ENCODE measurements around the gene POPDC3. TPM values are rescaled to one million over a fixed set of nuclear protein-coding genes. Genes with fewer than 3 reads are reported as not detected.

Gene POPDC3
- total and polyA plus RNA-seq, 2 of the 13 experiments (the other 11 are each of a cell fraction or from before 2014, with no cell fraction given): 0.18 to 0.20 TPM

GRCh38 chr6:105164418-105164817, 15.4 kb downstream of the POPDC3 start:
- peak; percentile 41 to 63; a peak in 3 of 4 replicates for TF ChIP-seq MAFK (conservative IDR thresholded peaks at IDR 0.05 in 1 of 2, IDR thresholded peaks at IDR 0.05 in 1 of 2; ENCODE audit: low read length in 2 of 2)
- TF ChIP-seq MAFF (IDR thresholded peaks at IDR 0.05; ENCODE audit: low read depth, low read length): peak; percentile 62
- TF ChIP-seq, protein P1, sequence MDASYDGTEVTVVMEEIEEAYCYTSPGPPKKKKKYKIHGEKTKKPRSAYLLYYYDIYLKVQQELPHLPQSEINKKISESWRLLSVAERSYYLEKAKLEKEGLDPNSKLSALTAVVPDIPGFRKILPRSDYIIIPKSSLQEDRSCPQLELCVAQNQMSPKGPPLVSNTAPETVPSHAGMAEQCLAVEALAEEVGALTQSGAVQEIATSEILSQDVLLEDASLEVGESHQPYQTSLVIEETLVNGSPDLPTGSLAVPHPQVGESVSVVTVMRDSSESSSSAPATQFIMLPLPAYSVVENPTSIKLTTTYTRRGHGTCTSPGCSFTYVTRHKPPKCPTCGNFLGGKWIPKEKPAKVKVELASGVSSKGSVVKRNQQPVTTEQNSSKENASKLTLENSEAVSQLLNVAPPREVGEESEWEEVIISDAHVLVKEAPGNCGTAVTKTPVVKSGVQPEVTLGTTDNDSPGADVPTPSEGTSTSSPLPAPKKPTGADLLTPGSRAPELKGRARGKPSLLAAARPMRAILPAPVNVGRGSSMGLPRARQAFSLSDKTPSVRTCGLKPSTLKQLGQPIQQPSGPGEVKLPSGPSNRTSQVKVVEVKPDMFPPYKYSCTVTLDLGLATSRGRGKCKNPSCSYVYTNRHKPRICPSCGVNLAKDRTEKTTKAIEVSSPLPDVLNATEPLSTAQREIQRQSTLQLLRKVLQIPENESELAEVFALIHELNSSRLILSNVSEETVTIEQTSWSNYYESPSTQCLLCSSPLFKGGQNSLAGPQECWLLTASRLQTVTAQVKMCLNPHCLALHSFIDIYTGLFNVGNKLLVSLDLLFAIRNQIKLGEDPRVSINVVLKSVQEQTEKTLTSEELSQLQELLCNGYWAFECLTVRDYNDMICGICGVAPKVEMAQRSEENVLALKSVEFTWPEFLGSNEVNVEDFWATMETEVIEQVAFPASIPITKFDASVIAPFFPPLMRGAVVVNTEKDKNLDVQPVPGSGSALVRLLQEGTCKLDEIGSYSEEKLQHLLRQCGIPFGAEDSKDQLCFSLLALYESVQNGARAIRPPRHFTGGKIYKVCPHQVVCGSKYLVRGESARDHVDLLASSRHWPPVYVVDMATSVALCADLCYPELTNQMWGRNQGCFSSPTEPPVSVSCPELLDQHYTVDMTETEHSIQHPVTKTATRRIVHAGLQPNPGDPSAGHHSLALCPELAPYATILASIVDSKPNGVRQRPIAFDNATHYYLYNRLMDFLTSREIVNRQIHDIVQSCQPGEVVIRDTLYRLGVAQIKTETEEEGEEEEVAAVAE (CRISPR knock-in tag; IDR thresholded peaks at IDR 0.05; ENCODE audit: borderline replicate concordance): no peak
- intact Hi-C loops (cut with micrococcal nuclease; ENCODE audit: unreplicated experiment) (no loop called here), in situ Hi-C loops (cut with HindIII; ENCODE audit: extremely low pct_ligation_motif_present, low pct_unique_long_range_greater_than_20kb) (no loop called here)
- Histone ChIP-seq H3K27me3 (ENCODE audit: control insufficient read depth in 1 of 2, insufficient read depth in 2 of 2, low read length in 2 of 2) (0 out of 5 replicates have a peak, but pooled peaks cover 0 to 1% of the 10 kb centered on the region in 2 experiments), H3K27ac (ENCODE audit: extremely low read length, insufficient read depth, low read length) (no peak overlapping the region), H3K4me3 (replicated peaks in 1 of 3; ENCODE audit: insufficient read depth in 1 of 3, low read depth in 2 of 3, low read length in 3 of 3) (no peak overlapping the region), H3K4me1 (ENCODE audit: insufficient read depth, low read length) (no peaks in the 10 kb centered on the region), H3K9me3 (ENCODE audit: low read length) (no peaks in the 10 kb centered on the region), H3K79me2 (ENCODE audit: insufficient read depth, low read length) (no peaks in the 10 kb centered on the region), H3K4me2 (ENCODE audit: low read depth, low read length) (no peak overlapping the region), H3K9ac (ENCODE audit: insufficient read depth, low read depth, low read length) (no peak overlapping the region), H2AFZ (ENCODE audit: low read length) (no peak overlapping the region), H3K36me3 (replicated peaks in 1 of 2; ENCODE audit: control insufficient read depth in 1 of 2, insufficient read depth in 2 of 2, low read length in 2 of 2) (no peaks in the 10 kb centered on the region), H4K20me1 (ENCODE audit: insufficient read depth, low read length) (no peaks in the 10 kb centered on the region)
- ATAC-seq: no peak
- no peak for DNase-seq (ENCODE audit: low spot score)
- POLR2A ChIA-PET: no interaction called here
- CTCF ChIA-PET (ENCODE audit: low intra/inter-chr PET ratio, low total read pairs): no interaction called here
- FAIRE-seq: no peak
- no TSS peak for BruUV-seq (replicated peaks)
- 22% methylated on average over 2 of the region's 2 CpGs for WGBS (ENCODE audit: low lambda C conversion rate)

- H3K9ac ChIP-seq (ENCODE audit: insufficient read depth, low read depth, low read length): no peak overlapping the region
- no peak overlapping the region for H2AFZ ChIP-seq (ENCODE audit: low read length)
- H3K9me3 ChIP-seq (ENCODE audit: low read length): no peaks in the 10 kb centered on the region
- BruUV-seq (replicated peaks): no TSS peak
- CTCF ChIA-PET (ENCODE audit: low intra/inter-chr PET ratio, low total read pairs): no interaction called here
- DNase-seq (ENCODE audit: low spot score) (no peak), FAIRE-seq (no peak), ATAC-seq (no peak)
- no peak overlapping the region for H3K27ac ChIP-seq (ENCODE audit: extremely low read length, insufficient read depth, low read length)
- intact Hi-C loops (cut with micrococcal nuclease; ENCODE audit: unreplicated experiment): no loop called here
- H3K36me3 ChIP-seq (replicated peaks in 1 of 2; ENCODE audit: control insufficient read depth in 1 of 2, insufficient read depth in 2 of 2, low read length in 2 of 2): no peaks in the 10 kb centered on the region
- no peak overlapping the region for H3K4me2 ChIP-seq (ENCODE audit: low read depth, low read length)
- no peaks in the 10 kb centered on the region for H3K79me2 ChIP-seq (ENCODE audit: insufficient read depth, low read length)
- H3K4me3 ChIP-seq (replicated peaks in 1 of 3; ENCODE audit: insufficient read depth in 1 of 3, low read depth in 2 of 3, low read length in 3 of 3): no peak overlapping the region
- no peaks in the 10 kb centered on the region for H4K20me1 ChIP-seq (ENCODE audit: insufficient read depth, low read length)
- in situ Hi-C loops (cut with HindIII; ENCODE audit: extremely low pct_ligation_motif_present, low pct_unique_long_range_greater_than_20kb): no loop called here
- POLR2A ChIA-PET: no interaction called here
- H3K27me3 ChIP-seq (ENCODE audit: control insufficient read depth in 1 of 2, insufficient read depth in 2 of 2, low read length in 2 of 2): 0 out of 5 replicates have a peak, but pooled peaks cover 0 to 1% of the 10 kb centered on the region in 2 experiments
- H3K4me1 ChIP-seq (ENCODE audit: insufficient read depth, low read length): no peaks in the 10 kb centered on the region
- TF ChIP-seq EHMT2 (IDR thresholded peaks at IDR 0.05; ENCODE audit: borderline replicate concordance, low read depth, low read length) (no peak), ZNF333 (CRISPR knock-in tag; IDR thresholded peaks at IDR 0.05; ENCODE audit: borderline replicate concordance) (no peak), ATM (IDR thresholded peaks at IDR 0.05; ENCODE audit: borderline replicate concordance) (no peak), IKZF1 (IDR thresholded peaks at IDR 0.05) (no peak), ZNF441 (CRISPR knock-in tag; IDR thresholded peaks at IDR 0.05; ENCODE audit: borderline replicate concordance) (no peak), NCOR1 (IDR thresholded peaks at IDR 0.05; ENCODE audit: borderline replicate concordance, low read length) (no peak), TARDBP (CRISPR knock-in tag; IDR thresholded peaks at IDR 0.05) (no peak), ZNF564 (CRISPR knock-in tag; IDR thresholded peaks at IDR 0.05) (no peak), GPN1 (CRISPR knock-in tag; IDR thresholded peaks at IDR 0.05; ENCODE audit: borderline replicate concordance) (no peak), MBD4 (IDR thresholded peaks at IDR 0.05; ENCODE audit: borderline replicate concordance, low read length) (no peak)
- TF ChIP-seq, protein P2, sequence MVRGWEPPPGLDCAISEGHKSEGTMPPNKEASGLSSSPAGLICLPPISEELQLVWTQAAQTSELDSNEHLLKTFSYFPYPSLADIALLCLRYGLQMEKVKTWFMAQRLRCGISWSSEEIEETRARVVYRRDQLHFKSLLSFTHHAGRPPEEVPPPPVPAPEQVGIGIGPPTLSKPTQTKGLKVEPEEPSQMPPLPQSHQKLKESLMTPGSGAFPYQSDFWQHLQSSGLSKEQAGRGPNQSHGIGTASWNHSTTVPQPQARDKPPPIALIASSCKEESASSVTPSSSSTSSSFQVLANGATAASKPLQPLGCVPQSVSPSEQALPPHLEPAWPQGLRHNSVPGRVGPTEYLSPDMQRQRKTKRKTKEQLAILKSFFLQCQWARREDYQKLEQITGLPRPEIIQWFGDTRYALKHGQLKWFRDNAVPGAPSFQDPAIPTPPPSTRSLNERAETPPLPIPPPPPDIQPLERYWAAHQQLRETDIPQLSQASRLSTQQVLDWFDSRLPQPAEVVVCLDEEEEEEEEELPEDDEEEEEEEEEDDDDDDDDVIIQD (CRISPR knock-in tag; IDR thresholded peaks at IDR 0.05; ENCODE audit: low read depth): no peak
These were observed 16.6 kb downstream of the POPDC3 start for GRCh38 chr6:105163183-105163582.
